ENCODE measurements around the gene DYSF.

DYSF gene

GRCh38 chr2:71620116-71620515, 166.8 kb downstream of the DYSF start:
- H3K36me3 ChIP-seq (replicated peaks), result no peaks in the 10 kb centered on the region
- H3K4me1 ChIP-seq, result no peaks in the 10 kb centered on the region
- in situ Hi-C loops (cut with MboI; ENCODE audit: low sequenced_read_pairs), result no loop called here
- H3K4me3 ChIP-seq, result no peak overlapping the region
- no peaks in the 10 kb centered on the region for H3K9me3 ChIP-seq
- H3K27me3 ChIP-seq (ENCODE audit: low read depth), result peaks cover 2% of the 10 kb centered on the region; the same call in 1 of the 2 replicates
- DNase-seq (ENCODE audit: low spot score in 2 of 2), result no peak

GRCh38 chr2:71620851-71621251, 167.5 kb downstream of the DYSF start:
- H3K9me3 ChIP-seq, result no peaks in the 10 kb centered on the region
- H3K4me1 ChIP-seq, result no peaks in the 10 kb centered on the region
- DNase-seq (ENCODE audit: low spot score in 2 of 2), result no peak

GRCh38 chr2:71629273-71629672, 175.9 kb downstream of the DYSF start:
- in situ Hi-C loops (cut with MboI; ENCODE audit: low sequenced_read_pairs), result no loop called here
- no peak for DNase-seq (ENCODE audit: low spot score in 2 of 2)
- H3K27me3 ChIP-seq (ENCODE audit: low read depth), result peaks cover 7% of the 10 kb centered on the region; the same call in 1 of the 2 replicates
- no peaks in the 10 kb centered on the region for H3K36me3 ChIP-seq (replicated peaks)
- no peak overlapping the region for H3K4me3 ChIP-seq
- H3K9me3 ChIP-seq, result no peaks in the 10 kb centered on the region
- no peaks in the 10 kb centered on the region for H3K4me1 ChIP-seq

More at GRCh38 chr2:71620851-71621251, 167.5 kb downstream of the DYSF start:
- Histone ChIP-seq H3K4me3 (no peak overlapping the region), H3K36me3 (replicated peaks) (no peaks in the 10 kb centered on the region), H3K27me3 (ENCODE audit: low read depth) (peaks cover 2% of the 10 kb centered on the region; the same call in 1 of the 2 replicates)
- in situ Hi-C loops (cut with MboI; ENCODE audit: low sequenced_read_pairs), result no loop called here

- Histone ChIP-seq H3K4me3 (no peak overlapping the region), H3K36me3 (replicated peaks) (no peaks in the 10 kb centered on the region), H3K9me3 (no peaks in the 10 kb centered on the region), H3K27me3 (ENCODE audit: low read depth) (0 out of 2 replicates have a peak, but pooled peaks cover 6% of the 10 kb centered on the region), H3K4me1 (no peaks in the 10 kb centered on the region)
- DNase-seq (ENCODE audit: low spot score in 2 of 2), result no peak
- in situ Hi-C loops (cut with MboI; ENCODE audit: low sequenced_read_pairs), result no loop called here
Observed at GRCh38 chr2:71629771-71630453, 176.6 kb downstream of the DYSF start.

- H3K27me3 ChIP-seq (ENCODE audit: low read depth), result 0 out of 2 replicates have a peak, but pooled peaks cover 6% of the 10 kb centered on the region
- no peaks in the 10 kb centered on the region for H3K9me3 ChIP-seq
- in situ Hi-C loops (cut with MboI; ENCODE audit: low sequenced_read_pairs), result no loop called here
- no peaks in the 10 kb centered on the region for H3K4me1 ChIP-seq
- DNase-seq (ENCODE audit: low spot score in 2 of 2), result no peak
- H3K36me3 ChIP-seq (replicated peaks), result no peaks in the 10 kb centered on the region
- H3K4me3 ChIP-seq, result no peak overlapping the region
Observed at GRCh38 chr2:71630454-71631328, 177.3 kb downstream of the DYSF start.

GRCh38 chr2:71631411-71631931, 178.1 kb downstream of the DYSF start:
- Histone ChIP-seq H3K4me3 (no peak overlapping the region), H3K36me3 (replicated peaks) (no peaks in the 10 kb centered on the region), H3K9me3 (no peaks in the 10 kb centered on the region), H3K4me1 (no peaks in the 10 kb centered on the region), H3K27me3 (ENCODE audit: low read depth) (0 out of 2 replicates have a peak, but pooled peaks cover 6% of the 10 kb centered on the region)
- DNase-seq (ENCODE audit: low spot score in 2 of 2), result no peak
- in situ Hi-C loops (cut with MboI; ENCODE audit: low sequenced_read_pairs), result no loop called here

- in situ Hi-C loops (cut with MboI; ENCODE audit: low sequenced_read_pairs), result no loop called here
Observed at GRCh38 chr2:71633086-71633485, 179.7 kb downstream of the DYSF start.

GRCh38 chr2:71634567-71634966, 181.2 kb downstream of the DYSF start:
- H3K9me3 ChIP-seq, result no peaks in the 10 kb centered on the region
- no peak overlapping the region for H3K4me3 ChIP-seq
- DNase-seq (ENCODE audit: low spot score in 2 of 2), result no peak
- H3K27me3 ChIP-seq (ENCODE audit: low read depth), result 0 out of 2 replicates have a peak, but pooled peaks cover 6% of the 10 kb centered on the region
- H3K4me1 ChIP-seq, result no peaks in the 10 kb centered on the region
- in situ Hi-C loops (cut with MboI; ENCODE audit: low sequenced_read_pairs), result no loop called here
- no peaks in the 10 kb centered on the region for H3K36me3 ChIP-seq (replicated peaks)

More at GRCh38 chr2:71633086-71633485, 179.7 kb downstream of the DYSF start:
- 0 out of 2 replicates have a peak, but pooled peaks cover 6% of the 10 kb centered on the region for H3K27me3 ChIP-seq (ENCODE audit: low read depth)
- DNase-seq (ENCODE audit: low spot score in 2 of 2), result no peak
- no peak overlapping the region for H3K4me3 ChIP-seq
- no peaks in the 10 kb centered on the region for H3K9me3 ChIP-seq
- H3K36me3 ChIP-seq (replicated peaks), result no peaks in the 10 kb centered on the region
- H3K4me1 ChIP-seq, result no peaks in the 10 kb centered on the region

GRCh38 chr2:71635798-71636197, 182.4 kb downstream of the DYSF start:
- Histone ChIP-seq H3K27me3 (ENCODE audit: low read depth) (0 out of 2 replicates have a peak, but pooled peaks cover 6% of the 10 kb centered on the region), H3K9me3 (no peaks in the 10 kb centered on the region), H3K4me3 (no peak overlapping the region), H3K4me1 (no peaks in the 10 kb centered on the region), H3K36me3 (replicated peaks) (no peaks in the 10 kb centered on the region)
- DNase-seq (ENCODE audit: low spot score in 2 of 2), result no peak
- in situ Hi-C loops (cut with MboI; ENCODE audit: low sequenced_read_pairs), result no loop called here

- H3K9me3 ChIP-seq, result no peaks in the 10 kb centered on the region
- DNase-seq (ENCODE audit: low spot score in 2 of 2), result no peak
- in situ Hi-C loops (cut with MboI; ENCODE audit: low sequenced_read_pairs), result no loop called here
- H3K27me3 ChIP-seq (ENCODE audit: low read depth), result 0 out of 2 replicates have a peak, but pooled peaks cover 6% of the 10 kb centered on the region
- H3K4me3 ChIP-seq, result no peak overlapping the region
- no peaks in the 10 kb centered on the region for H3K36me3 ChIP-seq (replicated peaks)
- H3K4me1 ChIP-seq, result no peaks in the 10 kb centered on the region
Observed at GRCh38 chr2:71637168-71637567, 183.8 kb downstream of the DYSF start.

- Histone ChIP-seq H3K9me3 (no peaks in the 10 kb centered on the region), H3K4me1 (no peaks in the 10 kb centered on the region), H3K27me3 (ENCODE audit: low read depth) (0 out of 2 replicates have a peak, but pooled peaks cover 6% of the 10 kb centered on the region), H3K4me3 (no peak overlapping the region), H3K36me3 (replicated peaks) (no peaks in the 10 kb centered on the region)
- DNase-seq (ENCODE audit: low spot score in 2 of 2), result no peak
- in situ Hi-C loops (cut with MboI; ENCODE audit: low sequenced_read_pairs), result no loop called here
Observed at GRCh38 chr2:71637736-71638135, 184.4 kb downstream of the DYSF start.

GRCh38 chr2:71639735-71640134, 186.4 kb downstream of the DYSF start:
- no peaks in the 10 kb centered on the region for H3K36me3 ChIP-seq (replicated peaks)
- H3K4me1 ChIP-seq, result no peaks in the 10 kb centered on the region
- no peak for DNase-seq (ENCODE audit: low spot score in 2 of 2)
- H3K4me3 ChIP-seq, result no peak overlapping the region
- in situ Hi-C loops (cut with MboI; ENCODE audit: low sequenced_read_pairs), result no loop called here
- no peaks in the 10 kb centered on the region for H3K9me3 ChIP-seq
- H3K27me3 ChIP-seq (ENCODE audit: low read depth), result no peaks in the 10 kb centered on the region

GRCh38 chr2:71640489-71640888, 187.1 kb downstream of the DYSF start:
- no peaks in the 10 kb centered on the region for H3K27me3 ChIP-seq (ENCODE audit: low read depth)
- no peaks in the 10 kb centered on the region for H3K36me3 ChIP-seq (replicated peaks)
- H3K4me3 ChIP-seq, result no peak overlapping the region
- no peak for DNase-seq (ENCODE audit: low spot score in 2 of 2)
- no peaks in the 10 kb centered on the region for H3K9me3 ChIP-seq
- no peaks in the 10 kb centered on the region for H3K4me1 ChIP-seq
- in situ Hi-C loops (cut with MboI; ENCODE audit: low sequenced_read_pairs), result no loop called here

Data from HAP-1 (cell line).